Amniotic epithelial cell (primary cell): Measurements from ENCODE around the gene CLPTM1L.
A peak's percentile ranks its signal among the peaks of the same experiment; 100 is the strongest.
"Not testable (repeated sequence)": the region's sequence is repeated elsewhere in the genome, so short reads cannot be mapped to it uniquely, and the experiment has no call there.

ENCODE experiments used
- DNase-seq: peaks from one replicate; pipeline ENCODE4 v3.0.0-alpha.2; 2010; ENCODE audit warnings: low read depth

The CLPTM1L gene

GRCh38 chr5:1380910-1381309, 36.0 kb upstream of the CLPTM1L start:
- DNase-seq = no peak

GRCh38 chr5:1380011-1380817, 35.3 kb upstream of the CLPTM1L start:
- DNase-seq = peak; percentile 7

DNA sequence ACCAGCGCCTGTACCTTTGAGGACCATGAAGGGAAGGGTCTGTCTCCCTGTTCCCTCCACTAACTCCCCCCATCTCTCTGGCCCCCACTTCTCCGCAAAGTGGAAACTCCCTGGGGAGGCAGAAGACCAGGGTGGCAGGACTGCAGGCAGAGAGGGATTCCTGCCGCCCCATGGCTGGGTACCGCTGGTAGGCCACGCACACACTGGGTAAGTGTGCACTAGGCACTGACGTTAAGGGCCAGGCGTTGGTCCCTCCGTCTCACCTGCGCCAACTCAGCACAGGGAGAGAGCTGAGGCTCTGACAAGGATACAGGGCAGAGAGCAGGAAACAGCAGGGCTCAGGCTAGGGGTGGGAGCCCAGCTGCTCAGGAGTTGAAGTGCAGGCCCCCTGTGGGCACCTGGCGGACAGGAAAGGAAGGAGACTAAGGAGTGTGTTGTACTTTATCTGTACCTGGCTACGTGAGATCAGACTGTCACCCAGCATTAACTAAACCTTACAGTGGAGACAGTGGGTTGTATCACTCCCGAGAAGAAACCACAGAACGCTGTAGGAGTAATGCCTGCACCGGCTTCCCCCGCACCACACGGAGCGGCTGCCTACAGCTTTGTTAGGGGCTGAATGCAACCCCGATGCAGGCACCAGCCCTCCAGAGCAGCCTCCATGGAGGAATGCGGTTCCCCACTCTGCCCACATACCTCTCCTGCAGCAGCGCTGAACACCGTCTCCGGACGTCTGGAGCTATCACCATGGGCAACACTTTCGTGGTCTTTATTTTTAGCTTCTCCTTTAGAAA, 34.2 kb upstream of the CLPTM1L start:
- no peak for DNase-seq

DNA sequence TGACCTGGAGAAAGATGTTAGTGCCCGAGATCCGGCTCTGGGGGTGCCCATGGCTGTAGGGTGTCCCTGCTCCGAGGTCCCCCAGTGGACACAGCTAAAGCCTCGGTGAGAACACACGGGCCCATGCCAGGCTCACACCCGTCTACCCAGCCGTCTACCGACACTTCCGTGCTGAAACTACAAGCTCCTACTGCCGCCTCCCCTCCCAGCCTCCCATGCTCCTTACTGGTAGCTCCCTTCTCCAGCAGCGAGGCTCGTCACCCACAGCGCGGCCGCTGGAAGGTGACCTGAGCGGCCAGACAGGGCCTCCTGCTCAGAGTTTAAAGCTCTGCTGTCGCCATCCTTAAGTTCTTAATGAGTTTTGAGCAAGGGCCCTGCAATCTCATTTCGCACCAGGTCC, 33.2 kb upstream of the CLPTM1L start:
- DNase-seq = no peak

DNA sequence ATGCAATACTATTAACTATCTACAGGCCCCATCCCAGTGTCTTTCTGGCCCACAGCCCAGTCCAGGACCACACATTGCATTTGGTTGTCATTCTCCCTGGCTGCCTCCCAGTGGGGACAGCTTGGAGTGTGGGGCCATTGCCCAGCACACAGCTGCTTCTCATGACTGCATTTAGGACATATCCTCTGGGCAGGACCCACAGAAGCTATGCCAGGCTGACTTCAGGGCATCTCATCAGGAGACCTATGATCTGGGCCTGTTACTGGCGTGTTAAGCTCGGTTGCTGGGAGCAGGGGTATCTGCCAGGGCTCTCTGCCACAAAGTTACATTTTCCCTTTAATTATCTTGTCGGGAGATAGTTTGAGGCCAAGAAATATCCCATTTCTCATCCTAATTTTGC, 32.1 kb upstream of the CLPTM1L start:
- DNase-seq = no peak

DNA sequence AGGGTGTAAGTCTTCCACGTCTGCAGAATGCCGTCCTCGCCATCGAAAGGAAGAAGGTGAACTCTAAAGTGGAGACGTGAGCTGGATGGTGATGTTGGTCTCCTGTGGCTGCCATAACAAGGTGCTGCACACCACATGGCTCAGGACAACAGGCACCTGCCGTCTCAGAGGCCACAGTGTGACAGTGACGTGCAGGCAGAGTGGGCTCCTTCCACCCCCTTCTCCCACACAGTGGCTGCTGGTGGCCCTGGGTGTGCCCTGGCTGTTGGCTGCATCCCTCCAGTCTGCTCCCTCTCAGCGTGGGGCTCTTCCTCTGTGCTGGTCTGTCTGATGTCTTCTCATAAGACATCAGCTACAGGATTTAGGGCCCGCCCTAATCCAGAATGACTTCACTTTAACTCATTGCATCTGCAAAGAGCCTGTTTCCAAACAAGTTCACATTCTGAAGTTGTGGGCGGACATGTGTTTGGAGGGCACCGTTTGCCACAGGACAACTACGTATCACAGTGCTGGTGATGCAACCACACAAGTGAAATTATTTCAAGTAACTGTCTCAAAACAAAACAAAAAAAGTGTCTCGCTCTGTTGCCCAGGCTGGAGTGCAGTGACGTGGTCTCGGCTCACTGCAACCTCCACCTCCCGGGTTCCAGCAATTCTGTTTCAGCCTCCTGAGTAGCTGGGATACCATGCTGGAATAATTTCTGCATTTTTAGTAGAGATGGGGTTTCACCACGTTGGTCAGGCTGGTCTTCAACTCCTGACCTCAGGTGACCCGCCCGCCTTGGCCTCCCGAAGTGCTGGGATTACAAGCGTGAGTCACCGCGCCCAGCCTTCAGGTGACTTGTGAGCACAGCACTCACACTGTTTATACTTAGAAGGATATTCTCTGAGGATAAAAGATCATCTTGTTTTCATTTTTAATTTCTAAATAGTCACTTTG, 31.2 kb upstream of the CLPTM1L start:
- no peak for DNase-seq

- DNase-seq = no peak
These were observed 29.8 kb upstream of the CLPTM1L start for GRCh38 chr5:1374679-1375055.

GRCh38 chr5:1374030-1374678, 29.3 kb upstream of the CLPTM1L start:
- no peak for DNase-seq

- DNase-seq = not testable (repeated sequence)
These were observed 27.1 kb upstream of the CLPTM1L start for GRCh38 chr5:1371972-1372342.

GRCh38 chr5:1371218-1371971, 26.5 kb upstream of the CLPTM1L start:
- no peak for DNase-seq

DNA sequence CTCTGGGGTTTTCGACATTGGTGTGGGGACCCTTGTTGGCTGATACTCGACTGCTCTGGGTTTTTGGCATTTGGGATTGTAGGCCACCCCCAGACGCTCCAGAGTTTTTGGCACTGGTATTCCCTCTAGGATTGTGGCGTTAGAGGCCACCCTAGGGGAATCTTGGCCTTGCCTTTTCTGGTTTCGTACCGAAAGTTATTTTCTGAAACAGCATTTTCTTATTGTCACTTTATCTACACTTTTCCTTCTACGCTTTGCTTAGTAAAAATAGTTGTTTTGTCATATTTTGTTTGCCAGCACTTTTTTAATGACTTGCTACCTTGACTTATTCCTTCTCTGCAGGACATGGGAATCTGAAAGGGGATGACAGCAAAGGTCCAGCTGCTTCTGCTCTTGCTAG, 25.1 kb upstream of the CLPTM1L start:
- DNase-seq = no peak

DNA sequence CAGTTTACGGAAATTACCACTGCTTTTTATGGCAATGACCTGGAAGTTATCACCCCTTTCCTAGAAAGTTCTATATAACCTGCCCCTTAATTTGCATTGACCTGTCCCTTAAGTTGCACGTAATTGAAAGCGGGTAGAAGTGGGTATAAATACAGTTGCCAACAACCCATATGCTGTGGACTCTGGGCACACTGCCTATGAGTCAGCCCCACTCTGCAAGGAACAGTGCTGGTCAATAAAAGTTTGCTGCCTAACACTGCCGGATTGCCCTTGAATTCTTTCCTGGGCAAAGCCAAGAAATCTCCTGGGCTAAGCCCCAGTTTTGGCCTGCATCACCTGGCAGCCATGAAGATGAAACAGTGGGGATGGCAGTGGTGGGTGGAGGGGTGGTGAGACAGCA, 23.9 kb upstream of the CLPTM1L start:
- DNase-seq = no peak

GRCh38 chr5:1368236-1368635, 23.3 kb upstream of the CLPTM1L start:
- DNase-seq = no peak

- no peak for DNase-seq
These were observed 22.2 kb upstream of the CLPTM1L start for GRCh38 chr5:1367149-1367548.

DNA sequence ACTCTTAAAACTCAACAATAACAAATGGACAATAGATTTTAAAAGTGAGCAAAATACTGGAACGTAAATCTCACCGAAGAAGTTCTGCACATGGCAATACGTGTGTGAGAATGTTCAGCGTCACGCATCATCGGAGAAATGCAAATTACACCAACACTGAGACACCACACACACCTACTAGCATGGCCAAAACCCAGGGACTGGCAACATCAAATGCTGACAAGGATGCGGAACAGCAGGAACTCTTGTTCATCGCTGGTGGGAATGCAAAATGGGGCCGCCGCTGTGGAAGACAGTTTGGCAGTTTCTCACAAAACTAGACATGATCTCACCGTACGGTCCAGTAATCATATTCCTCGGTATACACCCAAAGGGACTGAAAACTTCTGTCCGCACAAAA, 21.6 kb upstream of the CLPTM1L start:
- DNase-seq = no peak

DNA sequence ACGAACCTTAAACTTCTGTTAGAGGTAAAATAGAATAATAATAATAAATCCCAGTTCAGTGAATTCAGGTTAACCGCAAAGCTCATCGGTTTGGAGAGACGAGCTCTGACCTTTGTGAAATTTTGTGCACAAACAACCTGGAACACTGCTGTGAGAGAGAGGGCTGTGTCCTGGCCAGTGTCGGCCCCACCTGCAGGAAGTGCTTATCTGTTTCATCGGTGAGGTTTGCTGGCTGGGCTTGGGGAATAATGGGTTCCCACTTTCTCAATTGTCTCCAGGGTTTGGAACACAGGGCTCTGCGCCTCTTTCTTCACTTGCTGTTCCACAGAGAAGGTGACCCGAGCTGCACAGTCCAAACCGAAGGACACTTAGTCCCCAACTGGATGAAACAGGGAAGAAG, 19.3 kb upstream of the CLPTM1L start:
- no peak for DNase-seq

- no peak for DNase-seq
These were observed 18.7 kb upstream of the CLPTM1L start for GRCh38 chr5:1363581-1363980.

DNA sequence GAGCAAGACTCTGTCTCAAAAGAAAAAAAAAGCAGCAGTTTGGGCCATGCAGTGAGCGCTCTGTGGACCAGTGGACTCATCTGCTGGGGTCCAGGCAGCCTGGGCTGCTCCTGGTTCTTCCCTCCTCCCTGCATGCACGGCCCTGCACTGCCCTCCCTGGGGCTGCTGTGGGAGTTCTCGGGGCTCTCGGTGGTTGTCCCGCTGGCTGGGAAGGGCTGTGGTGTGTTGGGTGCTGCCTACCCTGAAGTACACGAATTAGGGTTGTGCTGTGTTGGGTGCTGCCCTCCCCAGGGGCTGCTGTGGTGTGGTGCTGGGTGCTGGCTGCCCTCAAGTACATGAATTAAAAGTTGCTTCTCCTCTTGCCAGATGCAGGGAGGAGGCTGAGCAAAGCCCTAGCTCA, 18.3 kb upstream of the CLPTM1L start:
- no peak for DNase-seq

DNA sequence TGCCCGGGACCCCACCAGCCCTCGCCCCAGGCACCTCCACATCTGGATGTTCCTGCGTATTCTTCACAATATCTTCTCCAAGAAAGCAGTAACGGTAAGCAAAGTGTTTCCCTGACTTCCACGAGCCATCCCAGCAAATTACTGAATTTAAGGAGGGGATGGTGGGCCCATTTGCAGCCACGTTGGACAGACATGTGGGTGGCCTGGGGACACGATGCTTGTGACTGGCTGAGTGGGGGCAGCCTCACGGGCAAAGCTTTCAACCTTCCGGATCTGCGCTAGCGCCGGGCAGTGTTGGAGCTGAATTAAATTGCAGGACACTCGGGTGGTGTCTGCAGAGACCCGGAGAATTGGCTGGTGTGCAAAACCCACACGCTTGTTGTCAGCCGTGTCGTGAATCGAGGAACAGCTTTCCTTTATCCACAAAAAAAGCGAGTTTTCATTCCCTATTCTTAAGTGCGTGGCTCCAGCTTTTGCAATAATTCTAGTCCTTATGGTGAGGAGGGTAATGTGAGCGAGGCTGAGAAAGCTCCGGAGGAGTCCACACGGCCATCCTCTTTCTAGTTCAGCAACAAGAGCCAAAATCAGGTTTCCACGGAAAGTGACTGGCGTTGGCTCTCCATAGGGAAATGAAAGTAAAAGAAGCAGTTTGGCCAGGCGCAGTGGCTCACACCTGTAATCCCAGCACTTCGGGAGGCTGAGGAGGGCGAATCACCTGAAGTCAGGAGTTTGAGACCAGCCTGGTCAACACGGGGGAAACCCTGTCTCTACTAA, 17.5 kb upstream of the CLPTM1L start:
- DNase-seq = no peak

- no peak for DNase-seq
These were observed 16.0 kb upstream of the CLPTM1L start for GRCh38 chr5:1360861-1361260.
